ENCODE data around the gene CMSS1. TPM values are rescaled to one million over a fixed set of nuclear protein-coding genes. Genes with fewer than 3 reads are reported as not detected.

The CMSS1 gene
- polyA plus RNA-seq, 1 of the 3 experiments (the other 2 are of a cell fraction): 9.1 TPM

DNA sequence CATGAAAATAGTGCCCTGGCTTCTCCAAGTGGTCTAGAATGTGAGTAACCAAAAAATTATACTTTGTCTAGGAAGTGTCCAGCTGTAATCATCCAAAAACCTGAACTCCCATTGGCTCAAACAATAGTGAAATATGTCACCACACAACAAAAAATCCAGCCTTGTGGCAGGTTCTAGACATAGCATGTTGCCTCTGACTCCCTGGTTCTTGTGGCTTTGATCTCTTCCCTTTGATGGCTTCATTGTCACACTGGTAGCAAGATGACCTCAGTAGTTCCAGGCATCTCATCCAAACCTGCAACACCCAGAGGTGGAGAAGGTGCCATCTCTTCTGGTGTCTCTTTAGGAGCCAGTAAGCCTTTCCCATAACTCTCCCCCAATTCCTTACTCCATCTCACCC, 74.7 kb downstream of the CMSS1 start:
- Histone ChIP-seq H3K9ac (no peak overlapping the region), H3F3A (replicated peaks; ENCODE audit: insufficient read depth) (peaks cover 20% of the 10 kb centered on the region), H3K4me2 (no peak overlapping the region), H3K36me3 (replicated peaks in 1 of 2; ENCODE audit: control insufficient read depth in 1 of 2, insufficient read depth in 2 of 2, low read length in 1 of 2) (no peaks in the 10 kb centered on the region), H3K9me3 (no peaks in the 10 kb centered on the region), H2AFZ (ENCODE audit: low read depth) (no peak overlapping the region), H3K4me1 (ENCODE audit: control insufficient read depth in 1 of 2, insufficient read depth in 2 of 2, low read depth in 1 of 2, low read length in 1 of 2) (peaks cover 0 to 14% of the 10 kb centered on the region in 2 experiments; a peak in 2 of 4 replicates), H3K27me3 (ENCODE audit: insufficient read depth) (no peaks in the 10 kb centered on the region), H3K4me3 (ENCODE audit: low read depth in 2 of 2, low read length in 1 of 2) (no peak overlapping the region), H4K20me1 (ENCODE audit: insufficient read depth) (no peaks in the 10 kb centered on the region), H3K79me2 (ENCODE audit: insufficient read depth) (no peaks in the 10 kb centered on the region), H3K9me2 (no peaks in the 10 kb centered on the region), H3K27ac (ENCODE audit: low read depth in 2 of 2, low read length in 1 of 2) (no peak overlapping the region)
- ChIA-PET CTCF (interaction anchor here (0.9 to 1.3 kb wide), 4 partner anchors 19 to 49 kb away, joined by 3 to 4 read pairs (median 3); no protein-coding TSS in a partner anchor), POLR2A (no interaction called here)
- no peak for DNase-seq
- TF ChIP-seq YY1 (IDR thresholded peaks at IDR 0.05; ENCODE audit: low read depth): no peak
- no peak for TF ChIP-seq ELF1 (IDR thresholded peaks at IDR 0.05)
- TF ChIP-seq FOSL2 (IDR thresholded peaks at IDR 0.05; ENCODE audit: borderline replicate concordance, low read depth): no peak
- TF ChIP-seq, protein P1, sequence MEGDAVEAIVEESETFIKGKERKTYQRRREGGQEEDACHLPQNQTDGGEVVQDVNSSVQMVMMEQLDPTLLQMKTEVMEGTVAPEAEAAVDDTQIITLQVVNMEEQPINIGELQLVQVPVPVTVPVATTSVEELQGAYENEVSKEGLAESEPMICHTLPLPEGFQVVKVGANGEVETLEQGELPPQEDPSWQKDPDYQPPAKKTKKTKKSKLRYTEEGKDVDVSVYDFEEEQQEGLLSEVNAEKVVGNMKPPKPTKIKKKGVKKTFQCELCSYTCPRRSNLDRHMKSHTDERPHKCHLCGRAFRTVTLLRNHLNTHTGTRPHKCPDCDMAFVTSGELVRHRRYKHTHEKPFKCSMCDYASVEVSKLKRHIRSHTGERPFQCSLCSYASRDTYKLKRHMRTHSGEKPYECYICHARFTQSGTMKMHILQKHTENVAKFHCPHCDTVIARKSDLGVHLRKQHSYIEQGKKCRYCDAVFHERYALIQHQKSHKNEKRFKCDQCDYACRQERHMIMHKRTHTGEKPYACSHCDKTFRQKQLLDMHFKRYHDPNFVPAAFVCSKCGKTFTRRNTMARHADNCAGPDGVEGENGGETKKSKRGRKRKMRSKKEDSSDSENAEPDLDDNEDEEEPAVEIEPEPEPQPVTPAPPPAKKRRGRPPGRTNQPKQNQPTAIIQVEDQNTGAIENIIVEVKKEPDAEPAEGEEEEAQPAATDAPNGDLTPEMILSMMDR (IDR thresholded peaks at IDR 0.05): no peak; the same call in 1 of the 2 replicates
- TF ChIP-seq, protein P2, sequence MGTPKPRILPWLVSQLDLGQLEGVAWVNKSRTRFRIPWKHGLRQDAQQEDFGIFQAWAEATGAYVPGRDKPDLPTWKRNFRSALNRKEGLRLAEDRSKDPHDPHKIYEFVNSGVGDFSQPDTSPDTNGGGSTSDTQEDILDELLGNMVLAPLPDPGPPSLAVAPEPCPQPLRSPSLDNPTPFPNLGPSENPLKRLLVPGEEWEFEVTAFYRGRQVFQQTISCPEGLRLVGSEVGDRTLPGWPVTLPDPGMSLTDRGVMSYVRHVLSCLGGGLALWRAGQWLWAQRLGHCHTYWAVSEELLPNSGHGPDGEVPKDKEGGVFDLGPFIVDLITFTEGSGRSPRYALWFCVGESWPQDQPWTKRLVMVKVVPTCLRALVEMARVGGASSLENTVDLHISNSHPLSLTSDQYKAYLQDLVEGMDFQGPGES (IDR thresholded peaks at IDR 0.05; ENCODE audit: low read depth, low read length): no peak
- no peak for TF ChIP-seq MXI1 (IDR thresholded peaks at IDR 0.05; ENCODE audit: low read depth, low read length)
- TF ChIP-seq, protein P3, sequence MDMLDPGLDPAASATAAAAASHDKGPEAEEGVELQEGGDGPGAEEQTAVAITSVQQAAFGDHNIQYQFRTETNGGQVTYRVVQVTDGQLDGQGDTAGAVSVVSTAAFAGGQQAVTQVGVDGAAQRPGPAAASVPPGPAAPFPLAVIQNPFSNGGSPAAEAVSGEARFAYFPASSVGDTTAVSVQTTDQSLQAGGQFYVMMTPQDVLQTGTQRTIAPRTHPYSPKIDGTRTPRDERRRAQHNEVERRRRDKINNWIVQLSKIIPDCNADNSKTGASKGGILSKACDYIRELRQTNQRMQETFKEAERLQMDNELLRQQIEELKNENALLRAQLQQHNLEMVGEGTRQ (IDR thresholded peaks at IDR 0.05; ENCODE audit: borderline replicate concordance, low read depth, low read length): no peak
- TF ChIP-seq RCOR1 (IDR thresholded peaks at IDR 0.05; ENCODE audit: low read length): no peak
- no peak for TF ChIP-seq FOXM1 (IDR thresholded peaks at IDR 0.05; ENCODE audit: low read depth)
- TF ChIP-seq, protein P4, sequence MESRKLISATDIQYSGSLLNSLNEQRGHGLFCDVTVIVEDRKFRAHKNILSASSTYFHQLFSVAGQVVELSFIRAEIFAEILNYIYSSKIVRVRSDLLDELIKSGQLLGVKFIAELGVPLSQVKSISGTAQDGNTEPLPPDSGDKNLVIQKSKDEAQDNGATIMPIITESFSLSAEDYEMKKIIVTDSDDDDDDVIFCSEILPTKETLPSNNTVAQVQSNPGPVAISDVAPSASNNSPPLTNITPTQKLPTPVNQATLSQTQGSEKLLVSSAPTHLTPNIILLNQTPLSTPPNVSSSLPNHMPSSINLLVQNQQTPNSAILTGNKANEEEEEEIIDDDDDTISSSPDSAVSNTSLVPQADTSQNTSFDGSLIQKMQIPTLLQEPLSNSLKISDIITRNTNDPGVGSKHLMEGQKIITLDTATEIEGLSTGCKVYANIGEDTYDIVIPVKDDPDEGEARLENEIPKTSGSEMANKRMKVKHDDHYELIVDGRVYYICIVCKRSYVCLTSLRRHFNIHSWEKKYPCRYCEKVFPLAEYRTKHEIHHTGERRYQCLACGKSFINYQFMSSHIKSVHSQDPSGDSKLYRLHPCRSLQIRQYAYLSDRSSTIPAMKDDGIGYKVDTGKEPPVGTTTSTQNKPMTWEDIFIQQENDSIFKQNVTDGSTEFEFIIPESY (IDR thresholded peaks at IDR 0.05; ENCODE audit: borderline replicate concordance, low read depth): no peak
- TF ChIP-seq RAD21 (IDR thresholded peaks at IDR 0.05; ENCODE audit: low read length): no peak
- TF ChIP-seq EZH2phosphoT487 (IDR thresholded peaks at IDR 0.05; ENCODE audit: borderline replicate concordance, low read depth): no peak

Data from SK-N-SH (cell line).